GM08714 (cell line): ENCODE measurements around the gene ELMO1.

ENCODE experiments used
- H3K4me3 ChIP-seq: fragments of 200-500 bp; sonication (Bioruptor generic); 2 replicates; pipeline ENCODE4 v1.5.1; 2014; ENCODE audit warnings: mild to moderate bottlenecking, low read length, inconsistent platforms
- ZNF274 ChIP-seq: IDR thresholded peaks from 2 replicates; pipeline ENCODE4 v1.6.1; 2012; ENCODE audit warnings: mild to moderate bottlenecking, low read depth, low read length

ELMO1 gene

DNA sequence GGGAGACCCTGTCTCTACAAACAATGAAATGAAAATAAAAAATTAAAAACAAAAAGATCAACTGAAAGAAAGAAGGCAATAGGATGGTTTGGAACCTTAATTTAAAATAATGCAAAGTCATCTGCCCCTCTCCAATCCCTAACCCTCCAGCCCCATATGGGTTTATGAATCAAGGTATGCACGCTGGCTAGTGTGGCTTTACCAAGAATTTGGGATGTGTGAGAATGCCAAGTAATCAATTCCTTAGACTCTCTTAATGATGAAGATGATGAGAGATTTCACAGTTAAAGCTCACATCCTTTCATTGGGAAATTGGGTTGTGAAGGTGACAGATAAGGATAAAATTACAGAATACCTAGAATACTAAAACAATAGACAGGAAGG lies 577.3 kb downstream of the ELMO1 start:
- H3K4me3 ChIP-seq: no peak overlapping the region
- no peak for TF ChIP-seq ZNF274

DNA sequence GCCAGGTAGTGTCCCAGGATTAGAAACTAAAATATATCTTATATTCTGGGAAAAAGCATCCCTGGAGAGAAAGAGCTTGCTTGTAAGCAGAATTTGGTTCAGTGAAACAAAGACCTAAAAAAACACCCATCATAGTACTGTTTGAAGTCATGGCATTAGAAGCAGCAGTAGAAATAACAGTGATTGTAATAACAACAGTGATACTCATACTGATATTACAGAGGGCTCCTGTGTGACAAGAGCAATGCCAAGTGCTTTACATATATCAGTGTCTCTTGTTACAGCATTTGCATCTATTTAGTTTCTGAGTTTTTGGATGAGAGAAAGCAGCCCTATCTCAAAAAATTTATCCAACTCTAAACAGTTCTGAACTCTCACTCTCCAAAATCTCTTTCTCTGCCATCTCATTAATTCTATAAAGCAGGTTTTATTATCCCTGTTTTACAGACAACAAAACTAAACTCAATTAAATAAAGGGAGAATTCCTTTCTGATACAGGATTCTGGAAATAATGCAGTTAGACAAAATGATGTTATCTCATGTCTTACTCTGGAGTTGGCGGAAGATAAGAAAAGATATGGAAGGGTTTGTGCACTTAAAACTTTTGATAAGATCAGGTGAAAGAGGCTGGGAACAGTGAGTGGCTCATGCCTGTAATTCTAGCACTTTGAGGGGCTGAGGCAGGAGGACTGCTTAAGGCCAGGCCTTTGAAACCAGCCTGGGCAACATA lies 577.9 kb downstream of the ELMO1 start:
- TF ChIP-seq ZNF274: no peak
- no peak overlapping the region for H3K4me3 ChIP-seq

GRCh38 chr7:36868727-36869411 lies 579.8 kb downstream of the ELMO1 start:
- no peak overlapping the region for H3K4me3 ChIP-seq
- TF ChIP-seq ZNF274: no peak

- H3K4me3 ChIP-seq: no peak overlapping the region
- no peak for TF ChIP-seq ZNF274
Measured at GRCh38 chr7:36865019-36865418, 583.6 kb downstream of the ELMO1 start.

GRCh38 chr7:36863901-36864701 lies 584.6 kb downstream of the ELMO1 start:
- TF ChIP-seq ZNF274: no peak
- H3K4me3 ChIP-seq: no peak overlapping the region

DNA sequence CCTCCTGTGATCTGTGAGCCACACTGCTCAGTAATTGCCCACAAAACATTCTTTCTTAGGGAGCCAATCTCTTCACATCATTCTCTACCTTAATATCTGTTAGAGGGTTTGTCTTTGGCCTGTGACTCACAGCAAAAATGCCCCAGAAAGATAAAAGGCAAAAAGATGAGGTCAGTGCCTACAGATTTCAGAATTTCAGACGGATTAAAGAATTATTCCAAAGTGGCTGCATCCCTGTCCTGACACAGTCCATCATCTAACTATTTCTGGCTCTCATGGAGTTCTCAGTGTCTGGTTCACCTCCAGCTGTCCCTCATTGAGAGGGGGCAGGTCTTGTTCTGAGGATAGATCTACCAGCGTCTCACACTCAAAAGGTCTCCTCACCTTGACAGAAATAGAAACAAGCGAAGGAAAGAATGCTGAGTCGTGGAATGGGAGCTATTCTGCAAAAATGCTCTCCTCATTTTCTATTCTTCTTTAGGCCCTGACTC lies 585.8 kb downstream of the ELMO1 start:
- TF ChIP-seq ZNF274: no peak
- H3K4me3 ChIP-seq: no peak overlapping the region

GRCh38 chr7:36861656-36862055 lies 587.0 kb downstream of the ELMO1 start:
- no peak for TF ChIP-seq ZNF274
- H3K4me3 ChIP-seq: no peak overlapping the region

- no peak overlapping the region for H3K4me3 ChIP-seq
- no peak for TF ChIP-seq ZNF274
Measured at GRCh38 chr7:36860681-36861080, 588.0 kb downstream of the ELMO1 start.

- TF ChIP-seq ZNF274: no peak
- H3K4me3 ChIP-seq: no peak overlapping the region
Measured at GRCh38 chr7:36855330-36855729, 593.3 kb downstream of the ELMO1 start.

DNA sequence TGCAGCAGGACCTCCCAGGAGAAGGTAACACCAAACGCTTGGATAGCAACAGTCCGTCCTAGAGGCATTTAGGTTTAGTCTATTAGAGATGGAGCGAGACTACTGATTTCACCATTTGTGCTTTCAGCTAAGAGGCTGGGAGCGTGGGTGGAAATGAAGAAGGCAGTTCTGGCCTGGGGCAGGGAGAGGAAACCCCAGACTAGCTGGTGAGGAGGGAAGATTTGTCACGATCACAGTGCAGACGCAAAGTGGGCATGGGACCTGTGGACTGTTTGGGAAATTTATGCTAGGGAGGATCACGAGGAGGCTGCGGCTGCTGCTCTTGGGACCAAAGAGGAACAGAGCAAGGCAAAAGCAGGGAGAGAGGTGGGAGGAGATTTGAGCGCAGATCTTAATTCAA lies 594.0 kb downstream of the ELMO1 start:
- H3K4me3 ChIP-seq: no peak overlapping the region
- no peak for TF ChIP-seq ZNF274

- no peak for TF ChIP-seq ZNF274
- no peak overlapping the region for H3K4me3 ChIP-seq
Measured at GRCh38 chr7:36852931-36853330, 595.7 kb downstream of the ELMO1 start.

GRCh38 chr7:36852017-36852416 lies 596.6 kb downstream of the ELMO1 start:
- no peak overlapping the region for H3K4me3 ChIP-seq
- no peak for TF ChIP-seq ZNF274

GRCh38 chr7:36851382-36851781 lies 597.3 kb downstream of the ELMO1 start:
- H3K4me3 ChIP-seq: no peak overlapping the region
- no peak for TF ChIP-seq ZNF274

DNA sequence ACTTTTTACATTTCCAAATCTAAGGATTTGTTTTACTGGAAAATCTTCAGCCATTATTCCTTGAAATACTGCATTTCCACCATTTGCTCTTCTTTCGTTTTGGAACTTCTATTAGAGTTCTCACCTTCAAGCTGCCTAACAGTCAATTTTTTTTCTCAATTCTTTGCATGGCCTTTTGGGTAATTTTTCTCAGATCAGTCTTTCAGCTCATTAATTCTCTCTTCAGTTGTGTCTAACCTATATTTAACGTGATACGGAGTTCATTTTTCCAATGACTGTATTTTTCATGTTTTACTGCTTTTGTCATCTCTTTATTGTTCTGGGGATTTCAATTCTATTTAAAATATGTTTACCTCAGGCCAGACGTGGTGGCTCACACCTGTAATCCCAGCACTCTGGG lies 600.7 kb downstream of the ELMO1 start:
- H3K4me3 ChIP-seq: no peak overlapping the region
- TF ChIP-seq ZNF274: no peak

DNA sequence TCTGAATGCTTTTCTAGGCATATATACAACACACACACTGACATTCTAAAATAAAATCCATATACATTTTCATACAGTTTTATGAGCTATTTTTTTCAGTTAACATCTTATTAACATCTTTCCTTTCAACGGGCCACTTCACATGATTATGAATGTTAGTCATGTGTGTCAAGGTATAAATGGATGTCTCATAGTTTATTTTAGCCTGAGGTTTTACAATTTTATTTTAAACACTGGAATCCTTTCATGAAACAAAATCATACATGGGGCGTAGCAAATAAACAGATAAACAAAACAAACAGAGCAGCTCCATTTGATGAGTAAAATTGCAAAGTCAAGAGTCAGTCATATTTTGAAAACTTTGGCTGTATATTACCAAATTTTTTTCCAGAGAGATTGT lies 604.3 kb downstream of the ELMO1 start:
- TF ChIP-seq ZNF274: no peak
- H3K4me3 ChIP-seq: no peak overlapping the region

- H3K4me3 ChIP-seq: no peak overlapping the region
- TF ChIP-seq ZNF274: no peak
Measured at GRCh38 chr7:36840904-36841303, 607.8 kb downstream of the ELMO1 start.
